ENCODE data around the gene SELL.

- TF ChIP-seq CTCF (IDR thresholded peaks at IDR 0.05), result no peak
- no peak for TF ChIP-seq POLR2A (IDR thresholded peaks at IDR 0.05)
Measured at GRCh38 chr1:169699707-169700106, 11.7 kb downstream of the SELL start.

Measured in body of pancreas (tissue), 4 donors.